ENCODE measurements around the gene PITPNC1.

GRCh38 chr17:67555855-67556254 is 178.8 kb downstream of the PITPNC1 start:
- TF ChIP-seq SIN3A (IDR thresholded peaks at IDR 0.05; ENCODE audit: borderline replicate concordance, low read depth, low read length) = no peak
- no peak for TF ChIP-seq TAF1 (IDR thresholded peaks at IDR 0.05; ENCODE audit: borderline replicate concordance, low read depth, low read length)
- TF ChIP-seq TEAD4 (IDR thresholded peaks at IDR 0.05; ENCODE audit: borderline replicate concordance, insufficient read depth) = no peak
- no peak for TF ChIP-seq ZBTB33 (IDR thresholded peaks at IDR 0.05; ENCODE audit: borderline replicate concordance, low read depth)
- no peak for TF ChIP-seq JUND (IDR thresholded peaks at IDR 0.05)
- TF ChIP-seq RAD21 (IDR thresholded peaks at IDR 0.05; ENCODE audit: low read length) = no peak
